K562 (cell line): Measurements from ENCODE around the gene CEBPB.

ENCODE experiments used
- ARNT ChIP-seq, 2 experiments: fragments of 450-650 bp; IDR thresholded peaks; 2 replicates each; pipeline ENCODE4 v1.6.1; 2016; ENCODE audit warnings: mild to moderate bottlenecking in 1 of 2
- EZH2 ChIP-seq: IDR thresholded peaks from 2 replicates; pipeline ENCODE4 v1.6.1; 2012; ENCODE audit warnings: low read depth, mild to moderate bottlenecking, inconsistent platforms, low read length, borderline replicate concordance
- MECOM ChIP-seq: fragments of 250-450 bp; sonication (Bioruptor Pico); IDR thresholded peaks from 2 replicates; pipeline ENCODE4 v1.8.0; 2022; ENCODE audit warnings: inconsistent platforms
- NRF1 ChIP-seq, 2 experiments: fragments of 450-650 bp; IDR thresholded peaks in 1 of 2; conservative IDR thresholded peaks in 1 of 2; 2 replicates each; pipeline ENCODE4 v1.6.1; 2014; ENCODE audit warnings: mild to moderate bottlenecking in 2 of 2
- SNRNP70 ChIP-seq: fragments of 200-400 bp; formaldehyde crosslinking; optimal IDR thresholded peaks from 2 replicates; pipeline ENCODE3; 2017; ENCODE audit warnings: low read depth, low read length
- TBP ChIP-seq: optimal IDR thresholded peaks from 2 replicates; pipeline ENCODE3; 2011; ENCODE audit warnings: low read depth, low read length, improper control_type of control experiment
- YY1 ChIP-seq, 3 experiments: IDR thresholded peaks; 2 replicates each; pipeline ENCODE4 v1.6.1; 2011; ENCODE audit warnings: low read length in 2 of 3, mild to moderate bottlenecking in 2 of 3, moderate library complexity in 2 of 3, borderline replicate concordance in 1 of 3, control low read depth in 1 of 3, low read depth in 1 of 3; ENCODE audit not compliant: insufficient read depth in 3 of 3, insufficient replicate concordance in 2 of 3, control insufficient read depth in 1 of 3, insufficient read length in 1 of 3; ENCODE audit errors: extremely low read depth in 1 of 3
- TF ChIP-seq, protein P1 (sequence below), 3 experiments: IDR thresholded peaks in 2 of 3; conservative IDR thresholded peaks in 1 of 3; 2 replicates each; pipeline ENCODE4 v1.5.1; 2011 to 2012; ENCODE audit warnings: low read length in 3 of 3, mild to moderate bottlenecking in 3 of 3, control low read depth in 2 of 3, improper control_type of control experiment in 1 of 3, inconsistent platforms in 1 of 3, low read depth in 1 of 3, mixed read lengths in 1 of 3, moderate library complexity in 1 of 3; ENCODE audit not compliant: insufficient read depth in 2 of 3
- TF ChIP-seq, protein P2 (sequence below): fragments of 250-450 bp; sonication (Bioruptor Pico); IDR thresholded peaks from 2 replicates; pipeline ENCODE4 v1.4.0; 2020
- TF ChIP-seq, protein P3 (sequence below), 2 experiments: fragments of 450-650 bp; IDR thresholded peaks; 2 replicates each; pipeline ENCODE4 v1.6.1; 2016; ENCODE audit warnings: mild to moderate bottlenecking in 2 of 2, borderline replicate concordance in 1 of 2, low read depth in 1 of 2, moderate library complexity in 1 of 2
- TF ChIP-seq, protein P4 (sequence below): fragments of 450-650 bp; IDR thresholded peaks from 2 replicates; pipeline ENCODE4 v1.6.1; 2018; ENCODE audit not compliant: partially characterized antibody
- TF ChIP-seq, protein P5 (sequence below): sonication (generic); formaldehyde crosslinking; IDR thresholded peaks from 2 replicates; pipeline ENCODE4 v1.9.0; 2022; ENCODE audit warnings: mild to moderate bottlenecking, missing genetic modification reagents

DNA sequence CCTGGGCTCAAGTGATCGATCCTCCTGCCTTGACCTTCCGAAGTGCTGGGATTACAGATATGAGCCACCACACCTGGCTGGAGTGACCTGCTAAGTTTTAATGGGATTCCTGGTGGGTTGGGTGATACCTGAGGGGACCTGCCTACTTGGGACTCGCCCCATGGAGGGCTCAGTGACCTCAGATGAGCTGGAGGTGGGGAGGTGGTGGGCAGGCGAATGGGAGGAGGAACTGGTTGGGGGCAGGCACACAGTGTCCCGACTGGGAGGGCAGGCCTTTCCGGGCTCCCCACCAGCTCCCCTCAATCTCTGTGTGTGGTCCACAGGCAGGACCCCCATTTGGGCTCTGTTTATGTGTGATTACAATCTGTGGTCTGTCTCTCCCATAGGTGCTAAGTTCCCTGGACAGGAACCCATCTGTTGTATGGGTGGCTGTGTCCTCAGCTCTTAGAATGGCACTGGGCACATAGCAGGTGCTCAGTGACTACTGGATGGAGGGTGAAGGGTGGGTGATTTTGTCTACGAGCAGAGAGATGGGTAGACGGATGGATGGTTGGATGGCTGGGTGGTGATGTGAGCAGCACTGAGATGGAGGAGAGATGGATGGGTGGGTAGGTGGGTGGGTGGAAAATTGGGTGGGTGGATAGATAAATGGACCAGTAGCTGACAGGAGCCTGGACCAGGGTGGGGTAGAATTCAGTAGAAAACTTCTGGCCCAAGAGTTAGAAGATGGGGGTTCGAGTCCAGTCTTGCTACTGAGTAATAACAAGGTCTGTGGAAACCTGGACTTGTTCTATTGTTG is 23.8 kb downstream of the CEBPB start:
- TF ChIP-seq, protein P1, sequence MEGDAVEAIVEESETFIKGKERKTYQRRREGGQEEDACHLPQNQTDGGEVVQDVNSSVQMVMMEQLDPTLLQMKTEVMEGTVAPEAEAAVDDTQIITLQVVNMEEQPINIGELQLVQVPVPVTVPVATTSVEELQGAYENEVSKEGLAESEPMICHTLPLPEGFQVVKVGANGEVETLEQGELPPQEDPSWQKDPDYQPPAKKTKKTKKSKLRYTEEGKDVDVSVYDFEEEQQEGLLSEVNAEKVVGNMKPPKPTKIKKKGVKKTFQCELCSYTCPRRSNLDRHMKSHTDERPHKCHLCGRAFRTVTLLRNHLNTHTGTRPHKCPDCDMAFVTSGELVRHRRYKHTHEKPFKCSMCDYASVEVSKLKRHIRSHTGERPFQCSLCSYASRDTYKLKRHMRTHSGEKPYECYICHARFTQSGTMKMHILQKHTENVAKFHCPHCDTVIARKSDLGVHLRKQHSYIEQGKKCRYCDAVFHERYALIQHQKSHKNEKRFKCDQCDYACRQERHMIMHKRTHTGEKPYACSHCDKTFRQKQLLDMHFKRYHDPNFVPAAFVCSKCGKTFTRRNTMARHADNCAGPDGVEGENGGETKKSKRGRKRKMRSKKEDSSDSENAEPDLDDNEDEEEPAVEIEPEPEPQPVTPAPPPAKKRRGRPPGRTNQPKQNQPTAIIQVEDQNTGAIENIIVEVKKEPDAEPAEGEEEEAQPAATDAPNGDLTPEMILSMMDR (IDR thresholded peaks at IDR 0.05 in 2 of 3, conservative IDR thresholded peaks at IDR 0.05 in 1 of 3; ENCODE audit: insufficient read depth in 2 of 3, low read depth in 1 of 3, low read length in 3 of 3) = no peak
- TF ChIP-seq TBP (no peak), EZH2 (no peak), YY1 (IDR thresholded peaks at IDR 0.05; ENCODE audit: borderline replicate concordance in 1 of 3, control insufficient read depth in 1 of 3, extremely low read depth in 1 of 3, insufficient read depth in 3 of 3, insufficient read length in 1 of 3, insufficient replicate concordance in 2 of 3, low read depth in 1 of 3, low read length in 2 of 3) (no peak), SNRNP70 (no peak), ARNT (IDR thresholded peaks at IDR 0.05) (no peak), NRF1 (conservative IDR thresholded peaks at IDR 0.05 in 1 of 2, IDR thresholded peaks at IDR 0.05 in 1 of 2) (no peak), MECOM (CRISPR knock-in tag) (no peak)
- TF ChIP-seq, protein P2, sequence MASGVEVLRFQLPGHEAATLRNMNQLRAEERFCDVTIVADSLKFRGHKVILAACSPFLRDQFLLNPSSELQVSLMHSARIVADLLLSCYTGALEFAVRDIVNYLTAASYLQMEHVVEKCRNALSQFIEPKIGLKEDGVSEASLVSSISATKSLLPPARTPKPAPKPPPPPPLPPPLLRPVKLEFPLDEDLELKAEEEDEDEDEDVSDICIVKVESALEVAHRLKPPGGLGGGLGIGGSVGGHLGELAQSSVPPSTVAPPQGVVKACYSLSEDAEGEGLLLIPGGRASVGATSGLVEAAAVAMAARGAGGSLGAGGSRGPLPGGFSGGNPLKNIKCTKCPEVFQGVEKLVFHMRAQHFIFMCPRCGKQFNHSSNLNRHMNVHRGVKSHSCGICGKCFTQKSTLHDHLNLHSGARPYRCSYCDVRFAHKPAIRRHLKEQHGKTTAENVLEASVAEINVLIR = no peak
- TF ChIP-seq, protein P3, sequence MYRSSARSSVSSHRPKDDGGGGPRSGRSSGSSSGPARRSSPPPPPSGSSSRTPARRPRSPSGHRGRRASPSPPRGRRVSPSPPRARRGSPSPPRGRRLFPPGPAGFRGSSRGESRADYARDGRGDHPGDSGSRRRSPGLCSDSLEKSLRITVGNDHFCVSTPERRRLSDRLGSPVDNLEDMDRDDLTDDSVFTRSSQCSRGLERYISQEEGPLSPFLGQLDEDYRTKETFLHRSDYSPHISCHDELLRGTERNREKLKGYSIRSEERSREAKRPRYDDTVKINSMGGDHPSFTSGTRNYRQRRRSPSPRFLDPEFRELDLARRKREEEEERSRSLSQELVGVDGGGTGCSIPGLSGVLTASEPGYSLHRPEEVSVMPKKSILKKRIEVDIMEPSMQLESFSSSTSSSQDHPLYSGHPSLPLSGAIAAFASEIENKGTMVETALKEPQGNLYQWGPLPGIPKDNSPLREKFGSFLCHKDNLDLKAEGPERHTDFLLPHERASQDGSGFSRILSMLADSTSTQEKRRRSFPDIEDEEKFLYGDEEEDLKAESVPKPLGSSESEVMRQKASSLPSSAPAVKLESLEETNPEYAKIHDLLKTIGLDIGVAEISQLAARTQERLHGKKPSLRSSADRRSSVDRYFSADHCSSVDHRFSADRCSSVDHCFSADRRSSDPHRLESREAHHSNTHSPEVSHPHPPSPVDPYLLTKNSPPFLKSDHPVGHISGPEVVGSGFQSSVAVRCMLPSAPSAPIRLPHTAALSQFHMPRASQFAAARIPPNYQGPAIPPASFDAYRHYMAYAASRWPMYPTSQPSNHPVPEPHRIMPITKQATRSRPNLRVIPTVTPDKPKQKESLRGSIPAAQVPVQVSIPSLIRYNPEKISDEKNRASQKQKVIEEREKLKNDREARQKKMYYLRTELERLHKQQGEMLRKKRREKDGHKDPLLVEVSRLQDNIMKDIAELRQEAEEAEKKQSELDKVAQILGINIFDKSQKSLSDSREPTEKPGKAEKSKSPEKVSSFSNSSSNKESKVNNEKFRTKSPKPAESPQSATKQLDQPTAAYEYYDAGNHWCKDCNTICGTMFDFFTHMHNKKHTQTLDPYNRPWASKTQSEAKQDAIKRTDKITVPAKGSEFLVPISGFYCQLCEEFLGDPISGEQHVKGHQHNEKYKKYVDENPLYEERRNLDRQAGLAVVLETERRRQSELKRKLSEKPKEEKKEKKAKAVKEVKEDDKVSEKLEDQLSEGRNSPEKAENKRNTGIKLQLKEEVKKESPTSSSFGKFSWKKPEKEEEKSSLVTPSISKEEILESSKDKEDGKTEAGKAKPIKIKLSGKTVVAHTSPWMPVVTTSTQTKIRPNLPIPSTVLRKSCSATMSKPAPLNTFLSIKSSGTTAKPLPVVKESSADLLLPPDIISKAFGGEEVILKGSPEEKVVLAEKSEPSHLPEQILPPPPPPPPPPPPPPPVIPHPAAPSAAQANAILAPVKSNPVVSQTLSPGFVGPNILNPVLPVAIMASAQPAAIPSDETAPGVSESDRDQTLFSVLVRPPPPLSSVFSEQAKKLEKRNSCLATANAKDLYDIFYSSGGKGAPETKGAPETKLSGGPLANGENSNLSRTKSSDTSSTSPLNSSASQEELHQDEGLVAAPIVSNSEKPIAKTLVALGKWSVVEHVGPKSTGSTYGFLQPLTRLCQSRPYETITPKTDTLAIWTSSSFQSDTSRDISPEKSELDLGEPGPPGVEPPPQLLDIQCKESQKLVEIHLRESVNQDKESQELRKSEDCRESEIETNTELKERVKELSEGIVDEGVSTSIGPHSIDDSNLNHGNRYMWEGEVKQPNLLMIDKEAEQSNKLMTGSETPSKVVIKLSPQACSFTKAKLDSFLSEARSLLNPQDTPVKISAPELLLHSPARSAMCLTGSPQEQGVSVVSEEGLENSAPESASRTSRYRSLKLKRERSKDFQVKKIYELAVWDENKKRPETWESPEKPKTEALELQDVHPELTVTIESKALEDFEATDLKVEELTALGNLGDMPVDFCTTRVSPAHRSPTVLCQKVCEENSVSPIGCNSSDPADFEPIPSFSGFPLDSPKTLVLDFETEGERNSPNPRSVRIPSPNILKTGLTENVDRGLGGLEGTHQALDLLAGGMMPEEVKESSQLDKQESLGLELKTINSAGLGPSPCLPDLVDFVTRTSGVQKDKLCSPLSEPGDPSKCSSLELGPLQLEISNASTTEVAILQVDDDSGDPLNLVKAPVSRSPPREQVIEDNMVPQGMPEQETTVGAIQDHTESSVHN (IDR thresholded peaks at IDR 0.05; ENCODE audit: borderline replicate concordance in 1 of 2, low read depth in 1 of 2) = no peak
- TF ChIP-seq, protein P4, sequence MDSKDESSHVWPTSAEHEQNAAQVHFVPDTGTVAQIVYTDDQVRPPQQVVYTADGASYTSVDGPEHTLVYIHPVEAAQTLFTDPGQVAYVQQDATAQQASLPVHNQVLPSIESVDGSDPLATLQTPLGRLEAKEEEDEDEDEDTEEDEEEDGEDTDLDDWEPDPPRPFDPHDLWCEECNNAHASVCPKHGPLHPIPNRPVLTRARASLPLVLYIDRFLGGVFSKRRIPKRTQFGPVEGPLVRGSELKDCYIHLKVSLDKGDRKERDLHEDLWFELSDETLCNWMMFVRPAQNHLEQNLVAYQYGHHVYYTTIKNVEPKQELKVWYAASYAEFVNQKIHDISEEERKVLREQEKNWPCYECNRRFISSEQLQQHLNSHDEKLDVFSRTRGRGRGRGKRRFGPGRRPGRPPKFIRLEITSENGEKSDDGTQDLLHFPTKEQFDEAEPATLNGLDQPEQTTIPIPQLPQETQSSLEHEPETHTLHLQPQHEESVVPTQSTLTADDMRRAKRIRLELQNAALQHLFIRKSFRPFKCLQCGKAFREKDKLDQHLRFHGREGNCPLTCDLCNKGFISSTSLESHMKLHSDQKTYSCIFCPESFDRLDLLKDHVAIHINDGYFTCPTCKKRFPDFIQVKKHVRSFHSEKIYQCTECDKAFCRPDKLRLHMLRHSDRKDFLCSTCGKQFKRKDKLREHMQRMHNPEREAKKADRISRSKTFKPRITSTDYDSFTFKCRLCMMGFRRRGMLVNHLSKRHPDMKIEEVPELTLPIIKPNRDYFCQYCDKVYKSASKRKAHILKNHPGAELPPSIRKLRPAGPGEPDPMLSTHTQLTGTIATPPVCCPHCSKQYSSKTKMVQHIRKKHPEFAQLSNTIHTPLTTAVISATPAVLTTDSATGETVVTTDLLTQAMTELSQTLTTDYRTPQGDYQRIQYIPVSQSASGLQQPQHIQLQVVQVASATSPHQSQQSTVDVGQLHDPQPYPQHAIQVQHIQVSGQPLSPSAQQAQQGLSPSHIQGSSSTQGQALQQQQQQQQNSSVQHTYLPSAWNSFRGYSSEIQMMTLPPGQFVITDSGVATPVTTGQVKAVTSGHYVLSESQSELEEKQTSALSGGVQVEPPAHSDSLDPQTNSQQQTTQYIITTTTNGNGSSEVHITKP = no peak
- TF ChIP-seq, protein P5, sequence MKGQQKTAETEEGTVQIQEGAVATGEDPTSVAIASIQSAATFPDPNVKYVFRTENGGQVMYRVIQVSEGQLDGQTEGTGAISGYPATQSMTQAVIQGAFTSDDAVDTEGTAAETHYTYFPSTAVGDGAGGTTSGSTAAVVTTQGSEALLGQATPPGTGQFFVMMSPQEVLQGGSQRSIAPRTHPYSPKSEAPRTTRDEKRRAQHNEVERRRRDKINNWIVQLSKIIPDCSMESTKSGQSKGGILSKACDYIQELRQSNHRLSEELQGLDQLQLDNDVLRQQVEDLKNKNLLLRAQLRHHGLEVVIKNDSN (CRISPR knock-in tag) = no peak
